IMR-90 (cell line): ENCODE data around the gene AGTPBP1. TPM values are rescaled to one million over a fixed set of nuclear protein-coding genes. Genes with fewer than 3 reads are reported as not detected.

Experiments used
- ATAC-seq: fragments of 200-7000 bp; cut with Tn5 transposase; 2 replicates; pipeline ENCODE4 v1.9.1; 2020; ENCODE audit warnings: low read depth, mild to moderate bottlenecking, moderate library complexity
- BruUV-seq: library from RNA; stranded (reverse); fragments of 400-500 nt; replicated peaks from 2 replicates; lab custom pipeline; 2021; lab: Mats Ljungman, UMichigan
- CTCF ChIA-PET: fragments of 300-600 bp; formaldehyde crosslinking; extraction: SDS; loops from one replicate; lab custom pipeline; 2021; ENCODE audit warnings: antibody characterized with exemption; lab: Yijun Ruan, JAX
- POLR2A ChIA-PET: fragments of 300-600 bp; sonication (Branson Sonifier 250); formaldehyde crosslinking; loops from one replicate; lab custom pipeline; 2022; ENCODE audit warnings: antibody characterized with exemption; ENCODE audit not compliant: unreplicated experiment; lab: Charles Lee
- DNase-seq: peaks from one replicate; pipeline ENCODE4 v3.0.0; 2013
- H2AFZ ChIP-seq: replicated peaks from 2 replicates; pipeline ENCODE3; 2013; ENCODE audit warnings: low read length, mild to moderate bottlenecking; ENCODE audit not compliant: poor library complexity
- H2AK5ac ChIP-seq: 2 replicates; pipeline ENCODE4 v1.6.1; 2013; ENCODE audit warnings: low read depth, low read length, inconsistent platforms
- H2AK9ac ChIP-seq: replicated peaks from 2 replicates; pipeline ENCODE3; 2013; ENCODE audit warnings: mild to moderate bottlenecking, low read depth, low read length, moderate library complexity; ENCODE audit not compliant: poor library complexity
- H2BK120ac ChIP-seq: 2 replicates; pipeline ENCODE4 v1.6.1; 2013; ENCODE audit warnings: low read depth, low read length, inconsistent platforms
- H2BK15ac ChIP-seq: 3 replicates; pipeline ENCODE4 v1.6.1; 2013; ENCODE audit warnings: low read depth, low read length, inconsistent platforms
- H2BK20ac ChIP-seq: 2 replicates; pipeline ENCODE4 v1.6.1; 2013; ENCODE audit warnings: low read depth, mild to moderate bottlenecking, inconsistent platforms, low read length, moderate library complexity
- H2BK5ac ChIP-seq: 2 replicates; pipeline ENCODE4 v1.6.1; 2013; ENCODE audit warnings: mild to moderate bottlenecking, low read depth, low read length, inconsistent platforms; ENCODE audit not compliant: poor library complexity, severe bottlenecking
- H3K14ac ChIP-seq: replicated peaks from 2 replicates; pipeline ENCODE4 v1.6.1; 2013; ENCODE audit warnings: low read depth, low read length, inconsistent platforms
- H3K18ac ChIP-seq: 2 replicates; pipeline ENCODE4 v1.6.1; 2013; ENCODE audit warnings: low read depth, low read length, control low read depth
- H3K23ac ChIP-seq: 2 replicates; pipeline ENCODE4 v1.6.1; 2013; ENCODE audit warnings: low read depth, low read length, inconsistent platforms
- H3K27ac ChIP-seq: 2 replicates; pipeline ENCODE4 v1.5.1; 2013; ENCODE audit warnings: mild to moderate bottlenecking, control low read depth, low read length; ENCODE audit not compliant: insufficient read depth
- H3K27me3 ChIP-seq: 2 replicates; pipeline ENCODE4 v1.6.1; 2013; ENCODE audit warnings: low read length; ENCODE audit not compliant: control insufficient read depth, insufficient read depth
- H3K36me3 ChIP-seq: 2 replicates; pipeline ENCODE4 v1.6.1; 2013; ENCODE audit warnings: low read length, mixed read lengths; ENCODE audit not compliant: control insufficient read depth, insufficient read depth
- H3K4ac ChIP-seq: 2 replicates; pipeline ENCODE4 v1.6.1; 2013; ENCODE audit warnings: low read depth, low read length, inconsistent platforms
- H3K4me1 ChIP-seq: 2 replicates; pipeline ENCODE4 v1.6.1; 2013; ENCODE audit warnings: low read length, mixed read lengths; ENCODE audit not compliant: control insufficient read depth, insufficient read depth
- H3K4me2 ChIP-seq: 2 replicates; pipeline ENCODE4 v1.6.1; 2013; ENCODE audit warnings: low read depth, mild to moderate bottlenecking, control low read depth, low read length, moderate library complexity
- H3K4me3 ChIP-seq: 2 replicates; pipeline ENCODE4 v1.5.1; 2013; ENCODE audit warnings: low read depth, mild to moderate bottlenecking, control low read depth, low read length, moderate library complexity; ENCODE audit not compliant: insufficient read depth
- H3K56ac ChIP-seq: 2 replicates; pipeline ENCODE4 v1.6.1; 2013; ENCODE audit warnings: low read length, inconsistent platforms; ENCODE audit not compliant: insufficient read depth; ENCODE audit errors: extremely low read depth
- H3K79me1 ChIP-seq, 2 experiments: 2 replicates each; pipeline ENCODE4 v1.6.1; 2013; ENCODE audit warnings: low read length in 2 of 2, inconsistent platforms in 1 of 2, low read depth in 1 of 2
- H3K9ac ChIP-seq: 2 replicates; pipeline ENCODE4 v1.6.1; 2013; ENCODE audit warnings: low read depth, low read length, control low read depth
- H3K9me1 ChIP-seq: 2 replicates; pipeline ENCODE4 v1.6.1; 2013; ENCODE audit warnings: low read length, inconsistent platforms; ENCODE audit not compliant: insufficient read depth
- H3K9me3 ChIP-seq: 2 replicates; pipeline ENCODE4 v1.6.1; 2013; ENCODE audit warnings: low read length; ENCODE audit not compliant: control insufficient read depth, insufficient read depth
- H4K20me1 ChIP-seq: 2 replicates; pipeline ENCODE4 v1.6.1; 2013; ENCODE audit warnings: low read length, inconsistent platforms; ENCODE audit not compliant: insufficient read depth
- H4K5ac ChIP-seq: 2 replicates; pipeline ENCODE4 v1.6.1; 2013; ENCODE audit warnings: mild to moderate bottlenecking, low read depth, low read length, control low read depth
- H4K8ac ChIP-seq, 2 experiments: 2 replicates each; pipeline ENCODE4 v1.6.1; 2013; ENCODE audit warnings: low read depth in 2 of 2, low read length in 2 of 2, control low read depth in 1 of 2, inconsistent platforms in 1 of 2
- H4K91ac ChIP-seq: 2 replicates; pipeline ENCODE4 v1.6.1; 2013; ENCODE audit warnings: low read depth, low read length, inconsistent platforms; ENCODE audit not compliant: insufficient read depth
- BHLHE40 ChIP-seq: fragments of 150-350 bp; IDR thresholded peaks from 2 replicates; pipeline ENCODE4 v1.6.1; 2016; ENCODE audit warnings: mild to moderate bottlenecking, low read depth, low read length
- CEBPB ChIP-seq: IDR thresholded peaks from 2 replicates; pipeline ENCODE4 v1.6.1; 2012; ENCODE audit warnings: low read depth, low read length, improper control_type of control experiment
- FOS ChIP-seq: fragments of 150-350 bp; IDR thresholded peaks from 2 replicates; pipeline ENCODE4 v1.6.1; 2016; ENCODE audit warnings: low read depth, low read length
- MAFK ChIP-seq: IDR thresholded peaks from 2 replicates; pipeline ENCODE4 v1.6.1; 2012; ENCODE audit warnings: low read depth, low read length, improper control_type of control experiment
- MXI1 ChIP-seq: IDR thresholded peaks from 2 replicates; pipeline ENCODE4 v1.6.1; 2012; ENCODE audit warnings: low read depth, mild to moderate bottlenecking, low read length, moderate library complexity, borderline replicate concordance
- NFE2L2 ChIP-seq: fragments of 150-350 bp; IDR thresholded peaks from 2 replicates; pipeline ENCODE4 v1.6.1; 2016; ENCODE audit warnings: low read depth, mild to moderate bottlenecking, low read length
- POLR2A ChIP-seq: IDR thresholded peaks from 2 replicates; pipeline ENCODE4 v1.6.1; 2012; ENCODE audit warnings: mild to moderate bottlenecking, low read depth, low read length
- RAD21 ChIP-seq: IDR thresholded peaks from 2 replicates; pipeline ENCODE4 v1.6.1; 2012; ENCODE audit warnings: low read length, improper control_type of control experiment
- RCOR1 ChIP-seq: IDR thresholded peaks from 2 replicates; pipeline ENCODE4 v1.6.1; 2012; ENCODE audit warnings: mild to moderate bottlenecking, low read length, improper control_type of control experiment; ENCODE audit not compliant: insufficient replicate concordance
- RFX5 ChIP-seq: IDR thresholded peaks from 2 replicates; pipeline ENCODE4 v1.8.0; 2012; ENCODE audit warnings: low read depth, mild to moderate bottlenecking, low read length, moderate library complexity
- SMC3 ChIP-seq: fragments of 150-350 bp; IDR thresholded peaks from 2 replicates; pipeline ENCODE4 v1.6.1; 2016; ENCODE audit warnings: low read depth, mild to moderate bottlenecking, antibody characterized with exemption, low read length, moderate library complexity
- WGBS, 2 experiments: methylation state at CpG; one replicate each; pipeline versions ENCODE4 v1.1.5 to v1.1.7; 2013; ENCODE audit warnings: missing lambda C conversion rate in 2 of 2; ENCODE audit not compliant: insufficient read length in 1 of 2; ENCODE audit errors: extremely low coverage in 2 of 2; 5-methylcytosine and 5-hydroxymethylcytosine counted together
- dilution Hi-C: fragments of 300-500 bp; cut with HindIII; formaldehyde crosslinking; loops from one replicate; pipeline ENCODE4 v1.14.3; 2018; ENCODE audit warnings: low sequenced_read_pairs; ENCODE audit not compliant: unreplicated experiment
- in situ Hi-C: fragments of 300-500 bp; cut with MboI; formaldehyde crosslinking; loops from 3 replicates; pipeline ENCODE4 v1.14.3; 2019; ENCODE audit warnings: low sequenced_read_pairs, inconsistent platforms, mixed read lengths
- intact Hi-C: fragments of 100-400 bp; cut with micrococcal nuclease; formaldehyde crosslinking; loops from 2 replicates; pipeline ENCODE4 v1.10.0; 2022
- polyA plus RNA-seq, 3 experiments: library from polyadenylated mRNA; depleted of rRNA; stranded (reverse); fragments of >200 nt; gene quantifications; 2 replicates each; pipeline ENCODE4 v1.2.3, GENCODE V29; 2012; ENCODE audit warnings: low replicate concordance in 1 of 3
- total RNA-seq: library from RNA; depleted of rRNA; stranded (reverse); fragments of >200 nt; gene quantifications from 2 replicates; pipeline ENCODE4 v1.2.3, GENCODE V29; 2012
- TF ChIP-seq, protein P1 (sequence below): fragments of 150-350 bp; IDR thresholded peaks from 2 replicates; pipeline ENCODE4 v1.6.1; 2016; ENCODE audit warnings: low read depth, mild to moderate bottlenecking, low read length, moderate library complexity, borderline replicate concordance
- TF ChIP-seq, protein P2 (sequence below): fragments of 150-350 bp; IDR thresholded peaks from 2 replicates; pipeline ENCODE4 v1.6.1; 2017; ENCODE audit warnings: mild to moderate bottlenecking, antibody characterized with exemption, low read length, low read depth
- TF ChIP-seq, protein P3 (sequence below): conservative IDR thresholded peaks from 2 replicates; pipeline ENCODE4 v1.5.1; 2012; ENCODE audit warnings: mild to moderate bottlenecking, low read depth, low read length, improper control_type of control experiment

AGTPBP1 gene
- total and polyA plus RNA-seq, 2 of the 4 experiments (the other 2 are of a cell fraction), result 3.3 to 9.0 TPM

DNA sequence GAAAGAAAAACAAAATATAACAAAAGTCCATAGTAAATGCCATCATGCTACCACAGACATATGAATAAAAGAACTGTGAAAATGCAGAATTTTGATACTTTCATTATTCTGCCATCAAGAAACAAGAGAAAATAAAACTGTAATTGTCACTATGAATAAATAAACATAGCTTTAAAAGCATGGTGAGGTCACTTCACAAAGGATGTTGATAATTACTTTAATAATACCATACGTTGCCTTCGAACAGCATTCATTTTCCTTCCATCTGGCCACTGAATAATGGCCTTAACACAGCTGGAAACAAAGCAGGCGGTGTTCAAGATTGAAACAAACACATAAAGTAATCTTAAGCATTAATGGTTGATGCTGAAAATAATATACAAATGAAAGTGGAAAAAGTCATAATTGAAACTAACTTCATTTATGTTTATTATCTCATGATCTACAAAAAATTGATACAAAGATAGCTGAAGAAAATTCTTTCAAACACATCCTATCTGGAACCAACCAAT, 102.0 kb downstream of the AGTPBP1 start:
- Histone ChIP-seq H3K9ac (no peak overlapping the region), H3K9me3 (no peaks in the 10 kb centered on the region), H3K4me3 (no peak overlapping the region), H3K56ac (no peak overlapping the region), H3K36me3 (no peaks in the 10 kb centered on the region), H2BK5ac (no peak overlapping the region), H3K27ac (no peak overlapping the region), H2BK15ac (no peak overlapping the region), H3K79me1 (no peaks in the 10 kb centered on the region), H4K8ac (no peak overlapping the region), H3K27me3 (no peaks in the 10 kb centered on the region), H4K5ac (no peak overlapping the region), H3K9me1 (no peaks in the 10 kb centered on the region), H3K23ac (no peak overlapping the region), H2AFZ (no peak overlapping the region), H4K91ac (no peak overlapping the region), H2AK5ac (no peak overlapping the region), H3K4me1 (no peaks in the 10 kb centered on the region), H3K4me2 (no peak overlapping the region), H2BK120ac (no peak overlapping the region), H3K4ac (no peak overlapping the region), H3K18ac (no peak overlapping the region), H3K14ac (no peak overlapping the region), H2AK9ac (no peak overlapping the region), H2BK20ac (no peak overlapping the region), H4K20me1 (no peaks in the 10 kb centered on the region)
- ChIA-PET CTCF (interaction anchor here (0.7 kb wide), 1 partner anchor 11 kb away, joined by 3 read pairs; no protein-coding TSS in a partner anchor), POLR2A (no interaction called here)
- no TSS peak for BruUV-seq
- no CpG with 5 or more reads among the region's 3 CpGs for WGBS, 2 experiments
- TF ChIP-seq MAFK (no peak), SMC3 (no peak), RFX5 (no peak), FOS (no peak), NFE2L2 (no peak), POLR2A (no peak), RCOR1 (no peak), RAD21 (no peak), BHLHE40 (no peak), CEBPB (no peak), MXI1 (no peak)
- TF ChIP-seq, protein P1, sequence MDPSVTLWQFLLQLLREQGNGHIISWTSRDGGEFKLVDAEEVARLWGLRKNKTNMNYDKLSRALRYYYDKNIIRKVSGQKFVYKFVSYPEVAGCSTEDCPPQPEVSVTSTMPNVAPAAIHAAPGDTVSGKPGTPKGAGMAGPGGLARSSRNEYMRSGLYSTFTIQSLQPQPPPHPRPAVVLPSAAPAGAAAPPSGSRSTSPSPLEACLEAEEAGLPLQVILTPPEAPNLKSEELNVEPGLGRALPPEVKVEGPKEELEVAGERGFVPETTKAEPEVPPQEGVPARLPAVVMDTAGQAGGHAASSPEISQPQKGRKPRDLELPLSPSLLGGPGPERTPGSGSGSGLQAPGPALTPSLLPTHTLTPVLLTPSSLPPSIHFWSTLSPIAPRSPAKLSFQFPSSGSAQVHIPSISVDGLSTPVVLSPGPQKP, result no peak
- TF ChIP-seq, protein P2, sequence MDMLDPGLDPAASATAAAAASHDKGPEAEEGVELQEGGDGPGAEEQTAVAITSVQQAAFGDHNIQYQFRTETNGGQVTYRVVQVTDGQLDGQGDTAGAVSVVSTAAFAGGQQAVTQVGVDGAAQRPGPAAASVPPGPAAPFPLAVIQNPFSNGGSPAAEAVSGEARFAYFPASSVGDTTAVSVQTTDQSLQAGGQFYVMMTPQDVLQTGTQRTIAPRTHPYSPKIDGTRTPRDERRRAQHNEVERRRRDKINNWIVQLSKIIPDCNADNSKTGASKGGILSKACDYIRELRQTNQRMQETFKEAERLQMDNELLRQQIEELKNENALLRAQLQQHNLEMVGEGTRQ, result no peak
- TF ChIP-seq, protein P3, sequence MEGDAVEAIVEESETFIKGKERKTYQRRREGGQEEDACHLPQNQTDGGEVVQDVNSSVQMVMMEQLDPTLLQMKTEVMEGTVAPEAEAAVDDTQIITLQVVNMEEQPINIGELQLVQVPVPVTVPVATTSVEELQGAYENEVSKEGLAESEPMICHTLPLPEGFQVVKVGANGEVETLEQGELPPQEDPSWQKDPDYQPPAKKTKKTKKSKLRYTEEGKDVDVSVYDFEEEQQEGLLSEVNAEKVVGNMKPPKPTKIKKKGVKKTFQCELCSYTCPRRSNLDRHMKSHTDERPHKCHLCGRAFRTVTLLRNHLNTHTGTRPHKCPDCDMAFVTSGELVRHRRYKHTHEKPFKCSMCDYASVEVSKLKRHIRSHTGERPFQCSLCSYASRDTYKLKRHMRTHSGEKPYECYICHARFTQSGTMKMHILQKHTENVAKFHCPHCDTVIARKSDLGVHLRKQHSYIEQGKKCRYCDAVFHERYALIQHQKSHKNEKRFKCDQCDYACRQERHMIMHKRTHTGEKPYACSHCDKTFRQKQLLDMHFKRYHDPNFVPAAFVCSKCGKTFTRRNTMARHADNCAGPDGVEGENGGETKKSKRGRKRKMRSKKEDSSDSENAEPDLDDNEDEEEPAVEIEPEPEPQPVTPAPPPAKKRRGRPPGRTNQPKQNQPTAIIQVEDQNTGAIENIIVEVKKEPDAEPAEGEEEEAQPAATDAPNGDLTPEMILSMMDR, result no peak
- intact Hi-C loops, result no loop called here
- no peak for DNase-seq
- in situ Hi-C loops, result no loop called here
- no peak for ATAC-seq
- dilution Hi-C loops, result no loop called here
